ENCODE results near the gene HTT-AS. TPM values are rescaled to one million over a fixed set of nuclear protein-coding genes. Genes with fewer than 3 reads are reported as not detected.

The HTT-AS gene
- total RNA-seq, 2 donors from 2014 or later = not detected

- H3K4me1 ChIP-seq (ENCODE audit: control insufficient read depth, insufficient read depth, low read length) = no peaks in the 10 kb centered on the region
- H3K27me3 ChIP-seq (ENCODE audit: control insufficient read depth, insufficient read depth, low read length, poor library complexity, severe bottlenecking) = no peaks in the 10 kb centered on the region
- Mint-ChIP-seq H3K9me3 (peaks cover 8% of the 10 kb centered on the region), H3K27ac (no peak overlapping the region), H3K36me3 (ENCODE audit: low read depth) (no peaks in the 10 kb centered on the region), H3K27me3 (ENCODE audit: insufficient read depth) (peaks cover 1% of the 10 kb centered on the region), H3K4me1 (no peaks in the 10 kb centered on the region), H3K4me3 (no peak overlapping the region)
- no peaks in the 10 kb centered on the region for H3K9me3 ChIP-seq (ENCODE audit: control insufficient read depth, low read length)
- TF ChIP-seq CTCF (conservative IDR thresholded peaks at IDR 0.05) = no peak
- DNase-seq = no peak
- no peak overlapping the region for H3K9ac ChIP-seq (ENCODE audit: extremely low read depth, low read length, poor library complexity, severe bottlenecking)
- H3K27ac ChIP-seq (ENCODE audit: low read depth, low read length) = no peak overlapping the region
- WGBS, 2 experiments (ENCODE audit: insufficient coverage in 1 of 2, insufficient read length in 1 of 2) = 71% methylated on average over 3 of the region's 3 CpGs; no CpG with 5 or more reads in 1 of the 2 experiments
- H3K4me3 ChIP-seq (ENCODE audit: low read length) = no peak overlapping the region
- no peaks in the 10 kb centered on the region for H3K36me3 ChIP-seq (ENCODE audit: control insufficient read depth, insufficient read depth, low read length)
Observed at GRCh38 chr4:3022651-3023050, 51.7 kb downstream of the HTT-AS start.

- no peaks in the 10 kb centered on the region for H3K36me3 ChIP-seq (ENCODE audit: control insufficient read depth, insufficient read depth, low read length)
Observed at GRCh38 chr4:3022112-3022511, 52.2 kb downstream of the HTT-AS start.

GRCh38 chr4:3021627-3022026, 52.7 kb downstream of the HTT-AS start:
- no peaks in the 10 kb centered on the region for H3K36me3 ChIP-seq (ENCODE audit: control insufficient read depth, insufficient read depth, low read length)
- no peaks in the 10 kb centered on the region for H3K4me1 Mint-ChIP-seq
- no peaks in the 10 kb centered on the region for H3K4me1 ChIP-seq (ENCODE audit: control insufficient read depth, insufficient read depth, low read length)
- no peak for DNase-seq
- no peak overlapping the region for H3K4me3 ChIP-seq (ENCODE audit: low read length)
- no peak overlapping the region for H3K4me3 Mint-ChIP-seq
- 92 to 98% methylated on average over 8 of the region's 8 CpGs for WGBS, 2 experiments (ENCODE audit: insufficient coverage in 1 of 2, insufficient read length in 1 of 2)
- H3K9me3 ChIP-seq (ENCODE audit: control insufficient read depth, low read length) = no peaks in the 10 kb centered on the region
- H3K27me3 ChIP-seq (ENCODE audit: control insufficient read depth, insufficient read depth, low read length, poor library complexity, severe bottlenecking) = no peaks in the 10 kb centered on the region
- H3K9ac ChIP-seq (ENCODE audit: extremely low read depth, low read length, poor library complexity, severe bottlenecking) = no peak overlapping the region
- no peaks in the 10 kb centered on the region for H3K36me3 Mint-ChIP-seq (ENCODE audit: low read depth)
- H3K27ac ChIP-seq (ENCODE audit: low read depth, low read length) = no peak overlapping the region
- H3K27ac Mint-ChIP-seq = no peak overlapping the region
- no peak for TF ChIP-seq CTCF (conservative IDR thresholded peaks at IDR 0.05)
- H3K9me3 Mint-ChIP-seq = peaks cover 8% of the 10 kb centered on the region
- peaks cover 1% of the 10 kb centered on the region for H3K27me3 Mint-ChIP-seq (ENCODE audit: insufficient read depth)

More at GRCh38 chr4:3022112-3022511, 52.2 kb downstream of the HTT-AS start:
- no peak for TF ChIP-seq CTCF (conservative IDR thresholded peaks at IDR 0.05)
- H3K27me3 ChIP-seq (ENCODE audit: control insufficient read depth, insufficient read depth, low read length, poor library complexity, severe bottlenecking) = no peaks in the 10 kb centered on the region
- WGBS, 2 experiments (ENCODE audit: insufficient coverage in 1 of 2, insufficient read length in 1 of 2) = 89 to 96% methylated on average over 6 to 8 of the region's 8 CpGs
- Mint-ChIP-seq H3K27ac (no peak overlapping the region), H3K4me3 (no peak overlapping the region), H3K9me3 (peaks cover 8% of the 10 kb centered on the region), H3K27me3 (ENCODE audit: insufficient read depth) (peaks cover 1% of the 10 kb centered on the region), H3K4me1 (no peaks in the 10 kb centered on the region), H3K36me3 (ENCODE audit: low read depth) (no peaks in the 10 kb centered on the region)
- DNase-seq = no peak
- no peaks in the 10 kb centered on the region for H3K9me3 ChIP-seq (ENCODE audit: control insufficient read depth, low read length)
- H3K9ac ChIP-seq (ENCODE audit: extremely low read depth, low read length, poor library complexity, severe bottlenecking) = no peak overlapping the region
- H3K4me1 ChIP-seq (ENCODE audit: control insufficient read depth, insufficient read depth, low read length) = no peaks in the 10 kb centered on the region
- H3K4me3 ChIP-seq (ENCODE audit: low read length) = no peak overlapping the region
- no peak overlapping the region for H3K27ac ChIP-seq (ENCODE audit: low read depth, low read length)

Measured in endodermal cell (in vitro differentiated cells).